IMR-90 (cell line): ENCODE measurements around the gene HSD17B8. TPM values are rescaled to one million over a fixed set of nuclear protein-coding genes. Genes with fewer than 3 reads are reported as not detected.

Experiments used
- microRNA-seq, 2 experiments: library from miRNA; stranded (forward) in 1 of 2; unstranded in 1 of 2; fragments of 10-50 nt in 1 of 2; fragments of <30 nt in 1 of 2; gene quantifications in 1 of 2; microRNA quantifications in 1 of 2; one replicate each; pipeline versions ENCODE3 to v1.1.0; 2013 to 2020; ENCODE audit not compliant: insufficient read depth in 1 of 2, insufficient read length in 1 of 2, unreplicated experiment in 1 of 2
- polyA plus RNA-seq, 3 experiments: library from polyadenylated mRNA; depleted of rRNA; stranded (reverse); fragments of >200 nt; gene quantifications; 2 replicates each; pipeline ENCODE4 v1.2.3, GENCODE V29; 2012; ENCODE audit warnings: low replicate concordance in 1 of 3
- small RNA-seq, 5 experiments: library from RNA; depleted of rRNA; stranded (forward); fragments of <200 nt; gene quantifications; one replicate each; pipeline ENCODE3, GENCODE V24; 2012
- total RNA-seq: library from RNA; depleted of rRNA; stranded (reverse); fragments of >200 nt; gene quantifications from 2 replicates; pipeline ENCODE4 v1.2.3, GENCODE V29; 2012; rRNA removed

The HSD17B8 gene
- total and polyA plus RNA-seq, 2 of the 4 experiments (the other 2 are of a cell fraction): 1.6 to 4.3 TPM

Small RNAs within 50 kb of the gene (microRNA-seq; reads per million reads assigned to microRNA genes)
- gene MIR219A1 (ENCODE audit: insufficient read depth in 1 of 2, insufficient read length in 1 of 2, unreplicated experiment in 1 of 2): 3.7 to 44.4 reads per million in 2 experiments
- gene RNY4P10 (ENCODE audit: insufficient read depth, insufficient read length): 4.1 reads per million

Small RNAs within 50 kb of the gene (small RNA-seq; reads per million reads assigned to genes)
- gene MIR219A1 (0.74 to 35.0 (median 10.3) reads per million in 5 experiments), gene RNY4P10 (0 to 4.8 (median 0.31) reads per million in 5 experiments)

Other genes starting within 250 kb of the HSD17B8 start
- gene BRD2, start 236.1 kb upstream of the HSD17B8 start, total RNA-seq: 75.8 and 99.5 TPM in 2 replicates
- gene BRD2, start 236.1 kb upstream of the HSD17B8 start, polyA plus RNA-seq (2012; rRNA removed): 140 and 144 TPM in 2 replicates
- not detected in 2 replicates for gene HLA-DOA, start 195.1 kb upstream of the HSD17B8 start, total RNA-seq
- not detected in 2 replicates for gene HLA-DOA, start 195.1 kb upstream of the HSD17B8 start, polyA plus RNA-seq (2012; rRNA removed)
- not detected in 2 replicates for gene HLA-DPA1, start 131.0 kb upstream of the HSD17B8 start, total RNA-seq
- gene HLA-DPA1, start 131.0 kb upstream of the HSD17B8 start, polyA plus RNA-seq (2012; rRNA removed): not detected in 2 replicates
- gene HLA-DPB1, start 128.7 kb upstream of the HSD17B8 start, total RNA-seq: 5.8 and 7.7 TPM in 2 replicates
- 9.7 and 10.7 TPM in 2 replicates for gene HLA-DPB1, start 128.7 kb upstream of the HSD17B8 start, polyA plus RNA-seq (2012; rRNA removed)
- gene COL11A2, start 12.2 kb upstream of the HSD17B8 start, total RNA-seq: under 0.01 TPM in 2 replicates
- 0.38 and 0.52 TPM in 2 replicates for gene COL11A2, start 12.2 kb upstream of the HSD17B8 start, polyA plus RNA-seq (2012; rRNA removed)
- 16.7 and 18.6 TPM in 2 replicates for gene RXRB, start 4.0 kb upstream of the HSD17B8 start, total RNA-seq
- gene RXRB, start 4.0 kb upstream of the HSD17B8 start, polyA plus RNA-seq (2012; rRNA removed): 46.9 and 53.7 TPM in 2 replicates
- 134 and 135 TPM in 2 replicates for gene SLC39A7, start 3.8 kb upstream of the HSD17B8 start, total RNA-seq
- 196 and 208 TPM in 2 replicates for gene SLC39A7, start 3.8 kb upstream of the HSD17B8 start, polyA plus RNA-seq (2012; rRNA removed)
- 14.9 and 16.4 TPM in 2 replicates for gene RING1, start 3.8 kb downstream of the HSD17B8 start, total RNA-seq
- gene RING1, start 3.8 kb downstream of the HSD17B8 start, polyA plus RNA-seq (2012; rRNA removed): 38.2 and 40.8 TPM in 2 replicates
- 26.4 and 29.8 TPM in 2 replicates for gene VPS52, start 67.2 kb downstream of the HSD17B8 start, total RNA-seq
- 54.6 and 57.8 TPM in 2 replicates for gene VPS52, start 67.2 kb downstream of the HSD17B8 start, polyA plus RNA-seq (2012; rRNA removed)
- gene RPS18, start 67.4 kb downstream of the HSD17B8 start, total RNA-seq: 6,097 and 6,577 TPM in 2 replicates
- gene RPS18, start 67.4 kb downstream of the HSD17B8 start, polyA plus RNA-seq (2012; rRNA removed): 8,417 and 8,876 TPM in 2 replicates
- gene B3GALT4, start 72.5 kb downstream of the HSD17B8 start, total RNA-seq: 0.72 and 0.83 TPM in 2 replicates
- 0.49 and 0.70 TPM in 2 replicates for gene B3GALT4, start 72.5 kb downstream of the HSD17B8 start, polyA plus RNA-seq (2012; rRNA removed)
- 68.9 and 73.8 TPM in 2 replicates for gene WDR46, start 84.6 kb downstream of the HSD17B8 start, total RNA-seq
- gene WDR46, start 84.6 kb downstream of the HSD17B8 start, polyA plus RNA-seq (2012; rRNA removed): 81.6 and 88.0 TPM in 2 replicates
- gene PFDN6, start 84.9 kb downstream of the HSD17B8 start, total RNA-seq: 24.4 and 41.7 TPM in 2 replicates
- 76.5 and 92.1 TPM in 2 replicates for gene PFDN6, start 84.9 kb downstream of the HSD17B8 start, polyA plus RNA-seq (2012; rRNA removed)
- gene RGL2, start 94.3 kb downstream of the HSD17B8 start, total RNA-seq: 4.1 and 4.4 TPM in 2 replicates
- 26.9 TPM in 2 replicates for gene RGL2, start 94.3 kb downstream of the HSD17B8 start, polyA plus RNA-seq (2012; rRNA removed)
- 12.5 and 13.1 TPM in 2 replicates for gene TAPBP, start 109.4 kb downstream of the HSD17B8 start, total RNA-seq
- 62.5 and 63.3 TPM in 2 replicates for gene TAPBP, start 109.4 kb downstream of the HSD17B8 start, polyA plus RNA-seq (2012; rRNA removed)
- 5.8 and 6.8 TPM in 2 replicates for gene ZBTB22, start 113.1 kb downstream of the HSD17B8 start, total RNA-seq
- 12.7 and 13.0 TPM in 2 replicates for gene ZBTB22, start 113.1 kb downstream of the HSD17B8 start, polyA plus RNA-seq (2012; rRNA removed)
- 77.8 and 92.2 TPM in 2 replicates for gene DAXX, start 118.3 kb downstream of the HSD17B8 start, total RNA-seq
- gene DAXX, start 118.3 kb downstream of the HSD17B8 start, polyA plus RNA-seq (2012; rRNA removed): 75.9 and 87.2 TPM in 2 replicates
- gene KIFC1, start 187.2 kb downstream of the HSD17B8 start, total RNA-seq: 33.9 and 35.3 TPM in 2 replicates
- 40.6 and 41.9 TPM in 2 replicates for gene KIFC1, start 187.2 kb downstream of the HSD17B8 start, polyA plus RNA-seq (2012; rRNA removed)
- gene PHF1, start 206.4 kb downstream of the HSD17B8 start, total RNA-seq: 9.0 and 12.2 TPM in 2 replicates
- 47.2 and 50.8 TPM in 2 replicates for gene PHF1, start 206.4 kb downstream of the HSD17B8 start, polyA plus RNA-seq (2012; rRNA removed)
- gene CUTA, start 213.5 kb downstream of the HSD17B8 start, total RNA-seq: 122 and 136 TPM in 2 replicates
- 427 and 483 TPM in 2 replicates for gene CUTA, start 213.5 kb downstream of the HSD17B8 start, polyA plus RNA-seq (2012; rRNA removed)
- 1.4 TPM in 2 replicates for gene SYNGAP1, start 215.4 kb downstream of the HSD17B8 start, total RNA-seq
- gene SYNGAP1, start 215.4 kb downstream of the HSD17B8 start, polyA plus RNA-seq (2012; rRNA removed): 15.3 and 17.0 TPM in 2 replicates
- 5.4 and 5.6 TPM in 2 replicates for gene ZBTB9, start 249.9 kb downstream of the HSD17B8 start, total RNA-seq
- 4.7 and 5.9 TPM in 2 replicates for gene ZBTB9, start 249.9 kb downstream of the HSD17B8 start, polyA plus RNA-seq (2012; rRNA removed)